Inflammatory macrophage (primary cell): ENCODE measurements around the gene USP31.

Source experiments
- DNase-seq, 2 donors: peaks; one replicate each; pipeline ENCODE4 v3.0.0-alpha.2; 2020 to 2022

Gene USP31

GRCh38 chr16:23092072-23092800 lies 57.0 kb downstream of the USP31 start:
- no peak for DNase-seq

- no peak for DNase-seq
Measured at GRCh38 chr16:23089111-23089510, 60.1 kb downstream of the USP31 start.

DNA sequence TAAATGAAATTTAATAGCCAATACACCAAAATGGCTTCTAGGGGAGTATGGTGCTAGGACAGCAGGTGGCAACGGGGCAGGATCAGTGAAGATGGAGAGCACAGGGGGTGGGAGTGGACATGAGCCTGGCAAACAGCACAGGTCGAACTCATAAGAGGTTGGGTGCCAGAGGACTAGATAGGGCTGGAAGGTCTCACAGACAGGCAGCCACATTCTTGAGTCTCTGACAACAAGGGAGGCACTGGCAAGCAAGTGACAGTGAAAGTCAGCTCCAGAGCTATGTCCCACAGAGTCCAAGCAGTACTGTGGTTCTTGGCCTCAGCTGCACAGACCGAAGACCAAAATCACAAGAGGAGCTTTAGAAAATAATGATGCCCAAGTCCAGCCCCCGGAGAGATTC lies 61.2 kb downstream of the USP31 start:
- DNase-seq, result no peak

DNA sequence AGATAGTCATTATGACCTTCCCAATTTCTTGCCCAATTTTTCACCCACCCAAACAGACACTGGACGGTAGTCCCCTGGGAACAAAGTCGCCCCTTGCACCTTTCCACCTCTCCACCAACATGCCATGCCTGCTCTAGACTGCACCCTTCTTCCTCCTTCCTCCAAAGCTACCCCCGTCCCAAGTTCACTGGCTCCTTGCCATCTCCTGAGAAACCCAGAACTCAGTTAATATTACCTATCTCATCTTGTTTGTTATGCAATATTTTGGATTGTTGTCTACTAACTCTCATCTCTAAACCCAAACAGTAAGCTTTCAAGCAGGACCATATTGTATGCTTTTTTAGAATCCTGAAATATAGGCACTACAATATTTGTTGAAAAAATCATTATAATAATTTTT lies 63.3 kb downstream of the USP31 start:
- DNase-seq, result no peak

DNA sequence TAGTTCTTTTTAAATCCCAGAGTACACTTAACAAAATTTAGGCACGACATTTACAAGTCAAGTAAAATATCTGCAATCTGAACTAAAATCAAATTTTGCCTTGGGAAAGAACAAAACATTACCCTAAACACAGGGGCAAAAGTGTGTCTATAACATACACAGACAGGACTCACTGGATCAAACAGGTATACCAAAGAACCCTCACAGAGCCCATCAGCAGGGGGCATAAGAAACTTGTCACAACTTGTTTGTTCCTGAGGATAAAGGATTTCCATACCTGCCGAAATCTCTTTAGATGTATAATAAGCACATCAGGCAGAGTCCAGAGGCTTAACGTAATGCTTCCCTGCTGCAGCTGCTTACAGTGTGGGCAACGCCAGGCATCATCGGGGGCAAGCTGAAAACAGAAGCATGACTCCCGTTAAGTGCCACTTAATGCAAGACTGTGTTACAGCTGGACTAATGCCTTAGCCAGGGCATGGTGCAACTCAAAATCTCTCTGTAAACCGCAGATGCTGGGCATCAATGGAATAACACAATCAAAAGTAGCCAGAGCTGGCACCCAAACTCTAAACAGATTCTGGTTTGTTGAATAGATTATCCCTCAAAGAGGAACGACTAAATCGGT lies 67.0 kb downstream of the USP31 start:
- no peak for DNase-seq

GRCh38 chr16:23081675-23082119 lies 67.6 kb downstream of the USP31 start:
- DNase-seq, result no peak

GRCh38 chr16:23080747-23081146 lies 68.5 kb downstream of the USP31 start:
- DNase-seq, result no peak

- DNase-seq, result no peak
Measured at GRCh38 chr16:23080329-23080728, 68.9 kb downstream of the USP31 start.

- no peak for DNase-seq
Measured at GRCh38 chr16:23079675-23080301, 69.5 kb downstream of the USP31 start.

GRCh38 chr16:23074423-23074822 lies 74.8 kb downstream of the USP31 start:
- DNase-seq, result no peak

- no peak for DNase-seq
Measured at GRCh38 chr16:23072769-23073549, 76.3 kb downstream of the USP31 start.

DNA sequence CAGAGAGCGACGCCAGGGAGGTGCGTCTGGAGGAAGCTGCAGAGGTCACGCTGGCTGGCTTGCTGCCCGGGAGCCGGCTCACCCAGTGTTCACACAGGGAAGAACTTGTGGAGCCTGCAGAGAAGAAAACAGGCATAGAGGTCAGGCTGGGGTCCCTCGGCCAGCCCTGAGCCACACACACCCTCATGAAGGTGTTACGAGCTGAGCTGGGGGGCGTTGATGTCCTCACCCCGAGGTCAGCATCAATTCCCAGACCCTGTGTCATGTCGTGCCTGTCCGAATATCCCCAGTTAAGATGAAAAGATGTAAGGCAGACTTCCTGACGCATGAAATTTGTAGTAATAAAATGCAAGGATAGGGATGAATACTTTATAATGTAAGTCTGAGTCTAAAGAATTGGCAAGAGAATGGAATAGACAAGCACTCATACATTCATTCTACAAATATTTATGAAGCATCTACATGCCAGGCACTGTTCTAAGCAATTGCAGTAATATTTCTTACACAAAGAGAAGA lies 77.1 kb downstream of the USP31 start:
- no peak for DNase-seq

GRCh38 chr16:23071196-23072083 lies 77.8 kb downstream of the USP31 start:
- DNase-seq, result no peak

GRCh38 chr16:23069844-23070243 lies 79.4 kb downstream of the USP31 start:
- no peak for DNase-seq

DNA sequence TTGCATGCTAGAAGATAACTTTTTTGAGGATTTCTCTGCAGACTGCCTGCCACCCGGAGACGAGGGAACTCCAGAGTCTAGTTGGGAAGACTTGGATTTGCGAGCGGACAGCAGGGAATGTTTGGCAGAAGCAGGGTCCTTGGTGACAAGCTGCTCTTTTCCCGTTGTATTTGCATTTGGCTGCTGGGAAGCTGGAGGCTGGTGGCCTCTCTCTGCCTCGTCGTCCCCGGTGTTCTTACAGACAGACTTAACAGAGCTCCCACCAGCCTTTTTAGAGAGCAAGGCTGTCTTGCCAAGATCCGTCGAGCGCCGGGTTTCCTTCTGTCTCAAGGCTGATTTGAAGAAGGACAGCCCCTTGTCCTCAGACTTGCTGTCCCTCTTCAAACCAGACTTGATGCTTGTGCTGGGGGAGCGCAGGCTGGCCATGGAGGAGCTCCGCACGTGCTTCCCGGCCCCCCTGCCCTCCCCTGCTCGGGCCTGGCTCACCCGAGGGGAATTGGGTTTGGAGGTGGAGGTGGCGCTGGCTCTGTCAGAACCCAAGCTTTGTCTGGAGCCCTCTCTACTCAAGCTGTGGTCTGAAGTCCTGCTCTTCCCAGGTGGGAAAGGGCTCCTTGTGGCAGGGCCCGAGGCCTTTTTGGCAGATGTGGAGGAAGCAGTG lies 81.0 kb downstream of the USP31 start:
- DNase-seq, result no peak

- no peak for DNase-seq
Measured at GRCh38 chr16:23066676-23067075, 82.6 kb downstream of the USP31 start.

DNA sequence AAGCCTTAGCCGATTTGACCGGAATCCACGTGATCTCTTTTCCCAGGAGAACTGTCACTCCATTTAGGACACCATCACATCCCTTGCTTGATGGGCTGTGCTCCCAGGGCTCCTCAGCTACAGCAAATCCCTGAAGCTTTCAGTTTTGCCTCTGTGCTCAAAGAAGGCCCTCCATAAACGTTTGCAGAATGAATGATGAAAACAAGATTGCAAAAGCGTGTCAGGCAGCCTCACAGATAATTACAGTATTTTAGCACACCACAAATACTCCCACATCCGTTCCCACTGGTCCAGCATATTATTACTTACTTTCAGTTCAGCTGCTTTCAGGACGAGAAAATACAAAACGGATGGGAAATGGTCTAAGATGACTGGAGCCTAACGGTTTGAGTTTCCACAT lies 84.6 kb downstream of the USP31 start:
- peak in 1 of 2 donors; percentile 47 for DNase-seq

DNA sequence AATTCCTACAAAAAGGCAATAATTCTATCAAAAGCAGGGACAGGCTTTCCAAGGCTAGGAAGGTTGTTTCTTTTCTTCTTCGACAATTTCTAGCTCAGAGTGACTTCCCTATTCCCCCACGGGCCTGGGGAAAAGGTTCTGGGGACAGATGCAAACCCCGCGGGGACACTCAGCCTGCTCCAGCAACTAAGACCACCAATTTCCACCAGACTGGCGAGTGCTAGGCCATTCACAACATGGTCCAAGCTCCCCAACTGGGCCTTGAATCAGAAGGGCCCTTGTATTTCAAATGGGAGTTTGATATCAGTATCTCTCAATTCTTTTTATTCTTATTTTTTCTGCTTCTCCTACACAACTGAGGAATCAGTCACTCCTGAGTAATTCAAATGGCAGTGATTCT lies 86.7 kb downstream of the USP31 start:
- DNase-seq, result no peak

DNA sequence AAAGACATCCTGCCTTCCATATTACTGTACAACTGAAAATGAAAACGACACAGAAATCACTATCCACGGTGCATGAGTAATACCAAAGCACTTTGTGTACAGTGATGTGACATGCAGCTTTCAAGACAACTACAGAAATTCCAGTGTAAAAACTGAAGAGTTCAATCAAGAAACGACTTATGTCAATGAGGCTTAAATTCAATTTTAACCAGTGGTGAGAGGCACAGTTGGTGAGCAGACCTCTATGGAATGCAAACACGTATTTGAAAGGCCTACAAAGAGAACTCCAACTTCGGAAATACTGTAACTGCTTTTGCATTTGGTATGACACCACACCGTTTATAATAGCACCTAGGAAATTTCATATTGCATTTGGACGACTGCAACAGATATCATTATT lies 87.6 kb downstream of the USP31 start:
- no peak for DNase-seq

GRCh38 chr16:23060458-23061320 lies 88.6 kb downstream of the USP31 start:
- DNase-seq, result peak; percentile 56 to 70
